OCI-LY1 (cell line): ENCODE data around the gene STON2.

Experiments
- H2AFZ ChIP-seq: fragments of 200-600 bp; sonication (generic), shearing (Covaris generic); 2 replicates; pipeline ENCODE4 v1.6.0; 2014; ENCODE audit warnings: antibody characterized with exemption, mild to moderate bottlenecking, low read length
- H3F3A ChIP-seq: fragments of 200-600 bp; sonication (generic), shearing (Covaris generic); 2 replicates; pipeline ENCODE4 v1.6.0; 2014; ENCODE audit warnings: mild to moderate bottlenecking, antibody characterized with exemption, low read length, moderate library complexity; ENCODE audit not compliant: insufficient read depth
- H3K27ac ChIP-seq: fragments of 200-600 bp; sonication (generic); 2 replicates; pipeline ENCODE4 v1.5.1; 2014; ENCODE audit warnings: low read length, mixed run types, mild to moderate bottlenecking, low read depth; ENCODE audit not compliant: poor library complexity, severe bottlenecking
- H3K27me3 ChIP-seq: fragments of 200-600 bp; sonication (generic); 2 replicates; pipeline ENCODE4 v1.6.0; 2014; ENCODE audit warnings: antibody characterized with exemption, mild to moderate bottlenecking, low read length, moderate library complexity; ENCODE audit not compliant: insufficient read depth
- H3K36me3 ChIP-seq: fragments of 200-600 bp; sonication (generic); 2 replicates; pipeline ENCODE4 v1.6.1; 2014; ENCODE audit warnings: mild to moderate bottlenecking, antibody characterized with exemption, low read length, moderate library complexity, mixed read lengths; ENCODE audit not compliant: insufficient read depth
- H3K4me1 ChIP-seq: fragments of 200-600 bp; sonication (generic); 2 replicates; pipeline ENCODE4 v1.5.1; 2014; ENCODE audit warnings: mild to moderate bottlenecking, low read length, moderate library complexity; ENCODE audit not compliant: insufficient read depth, severe bottlenecking
- H3K4me2 ChIP-seq: fragments of 200-600 bp; sonication (generic), shearing (Covaris generic); 2 replicates; pipeline ENCODE4 v1.6.1; 2014; ENCODE audit warnings: low read length
- H3K4me3 ChIP-seq: fragments of 200-600 bp; sonication (generic); 2 replicates; pipeline ENCODE4 v1.5.1; 2014; ENCODE audit warnings: low read length, low read depth, mild to moderate bottlenecking, mixed read lengths; ENCODE audit not compliant: poor library complexity, severe bottlenecking
- H3K79me2 ChIP-seq: fragments of 200-600 bp; shearing (Covaris generic); 2 replicates; pipeline ENCODE4 v1.6.1; 2016; ENCODE audit warnings: mixed run types, low read length, mixed read lengths; ENCODE audit not compliant: insufficient read depth
- H3K9ac ChIP-seq: fragments of 200-600 bp; sonication (generic), shearing (Covaris generic); 2 replicates; pipeline ENCODE4 v1.6.1; 2014; ENCODE audit warnings: mild to moderate bottlenecking, low read length, mixed read lengths
- H3K9me2 ChIP-seq: fragments of 200-600 bp; sonication (generic), shearing (Covaris generic); 2 replicates; pipeline ENCODE4 v1.6.1; 2014; ENCODE audit warnings: low read depth, mild to moderate bottlenecking, low read length, mixed read lengths
- H3K9me3 ChIP-seq: fragments of 200-600 bp; shearing (Covaris generic); 2 replicates; pipeline ENCODE4 v1.6.1; 2014; ENCODE audit warnings: low read length, mixed read lengths
- H4K20me1 ChIP-seq: fragments of 200-600 bp; sonication (generic), shearing (Covaris generic); 2 replicates; pipeline ENCODE4 v1.6.0; 2016; ENCODE audit warnings: mild to moderate bottlenecking, low read length; ENCODE audit not compliant: insufficient read depth
- CTCF ChIP-seq: fragments of 200-600 bp; sonication (generic), shearing (Covaris generic); IDR thresholded peaks from 2 replicates; pipeline ENCODE4 v1.5.1; 2017; ENCODE audit warnings: mild to moderate bottlenecking, antibody characterized with exemption, low read length, moderate library complexity, mixed read lengths
- EZH2 ChIP-seq: fragments of 200-600 bp; sonication (generic), shearing (Covaris generic); IDR thresholded peaks from 2 replicates; pipeline ENCODE4 v1.8.0; 2017; ENCODE audit warnings: borderline replicate concordance, mixed run types, mild to moderate bottlenecking, antibody characterized with exemption, low read length, moderate library complexity, mixed read lengths

Gene STON2

GRCh38 chr14:81435391-81436295 lies 35.5 kb upstream of the STON2 start:
- no peaks in the 10 kb centered on the region for H3K9me3 ChIP-seq
- H3K27me3 ChIP-seq, result 0 out of 2 replicates have a peak, but pooled peaks cover 4% of the 10 kb centered on the region
- no peaks in the 10 kb centered on the region for H3F3A ChIP-seq
- H3K36me3 ChIP-seq, result no peaks in the 10 kb centered on the region
- H3K4me1 ChIP-seq, result no peaks in the 10 kb centered on the region
- no peaks in the 10 kb centered on the region for H3K9me2 ChIP-seq
- no peaks in the 10 kb centered on the region for H3K79me2 ChIP-seq
- H3K9ac ChIP-seq, result no peak overlapping the region
- no peak for TF ChIP-seq EZH2
- TF ChIP-seq CTCF, result no peak
- H3K4me2 ChIP-seq, result peak overlapping the region; percentile 17; the same call in 1 of the 2 replicates
- H2AFZ ChIP-seq, result no peak overlapping the region
- H3K27ac ChIP-seq, result no peak overlapping the region
- H3K4me3 ChIP-seq, result peak overlapping the region; percentile 18
- no peaks in the 10 kb centered on the region for H4K20me1 ChIP-seq

- Histone ChIP-seq H3K9ac (no peak overlapping the region), H3K4me3 (no peak overlapping the region), H3K27ac (no peak overlapping the region), H3F3A (no peaks in the 10 kb centered on the region), H3K4me2 (no peak overlapping the region), H3K9me2 (no peaks in the 10 kb centered on the region), H2AFZ (no peak overlapping the region), H3K9me3 (no peaks in the 10 kb centered on the region), H3K4me1 (no peaks in the 10 kb centered on the region), H3K27me3 (0 out of 2 replicates have a peak, but pooled peaks cover 4% of the 10 kb centered on the region), H3K36me3 (no peaks in the 10 kb centered on the region), H4K20me1 (no peaks in the 10 kb centered on the region), H3K79me2 (no peaks in the 10 kb centered on the region)
- TF ChIP-seq EZH2, result no peak
- TF ChIP-seq CTCF, result no peak
Measured at GRCh38 chr14:81435048-81435390, 34.9 kb upstream of the STON2 start.

- Histone ChIP-seq H3K9me2 (no peaks in the 10 kb centered on the region), H3K9ac (no peak overlapping the region), H2AFZ (no peak overlapping the region), H3K4me1 (no peaks in the 10 kb centered on the region), H3K27ac (no peak overlapping the region), H3K36me3 (no peaks in the 10 kb centered on the region), H4K20me1 (no peaks in the 10 kb centered on the region), H3K79me2 (no peaks in the 10 kb centered on the region), H3K9me3 (no peaks in the 10 kb centered on the region), H3K27me3 (0 out of 2 replicates have a peak, but pooled peaks cover 4% of the 10 kb centered on the region), H3K4me2 (no peak overlapping the region), H3K4me3 (no peak overlapping the region), H3F3A (no peaks in the 10 kb centered on the region)
- TF ChIP-seq EZH2 (no peak), CTCF (no peak)
Measured at GRCh38 chr14:81434230-81434629, 34.1 kb upstream of the STON2 start.
